ENCODE results near the gene ABCB7. TPM values are rescaled to one million over a fixed set of nuclear protein-coding genes. Genes with fewer than 3 reads are reported as not detected.

The ABCB7 gene
- total RNA-seq, 1 donor from 2014 or later, result 31.5 TPM

- Mint-ChIP-seq H3K4me3 (no peak overlapping the region), H3K4me1 (no peaks in the 10 kb centered on the region), H3K27ac (ENCODE audit: unreplicated experiment) (no peak overlapping the region), H3K27me3 (ENCODE audit: low read depth) (no peaks in the 10 kb centered on the region), H3K36me3 (ENCODE audit: low read depth) (peaks cover 10% of the 10 kb centered on the region), H3K9me3 (peaks cover 19% of the 10 kb centered on the region)
- DNase-seq (ENCODE audit: low read depth, low spot score), result no peak
- TF ChIP-seq CTCF (conservative IDR thresholded peaks at IDR 0.05), result no peak
Measured at GRCh38 chrX:75084757-75085156, 71.3 kb downstream of the ABCB7 start.

DNA sequence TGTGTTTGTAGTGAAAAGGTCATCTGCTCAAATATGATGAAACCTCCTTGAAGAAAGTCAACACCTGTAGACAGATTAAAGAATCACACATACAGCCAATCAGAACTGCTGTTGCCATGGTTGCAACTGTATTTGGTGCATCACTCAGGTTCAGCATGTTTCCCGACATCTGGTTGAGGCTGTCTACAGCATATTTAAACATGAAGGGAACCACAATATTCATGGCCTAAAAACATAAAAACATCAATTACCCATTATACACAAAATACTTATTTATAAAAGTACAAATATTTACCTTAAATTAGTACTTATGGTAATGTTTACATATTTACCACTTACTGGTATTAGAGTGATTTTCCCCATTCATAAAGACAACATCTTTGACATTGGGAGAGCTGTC, 79.7 kb downstream of the ABCB7 start:
- peaks cover 3% of the 10 kb centered on the region for H3K9me3 Mint-ChIP-seq
- no peak overlapping the region for H3K4me3 Mint-ChIP-seq
- no peak for DNase-seq (ENCODE audit: low read depth, low spot score)
- H3K36me3 Mint-ChIP-seq (ENCODE audit: low read depth), result peaks cover 2% of the 10 kb centered on the region
- H3K27me3 Mint-ChIP-seq (ENCODE audit: low read depth), result no peaks in the 10 kb centered on the region
- H3K4me1 Mint-ChIP-seq, result no peaks in the 10 kb centered on the region
- peak overlapping the region; percentile 35 for H3K27ac Mint-ChIP-seq (ENCODE audit: unreplicated experiment)
- no peak for TF ChIP-seq CTCF (conservative IDR thresholded peaks at IDR 0.05)

GRCh38 chrX:75074475-75074874, 81.6 kb downstream of the ABCB7 start:
- H3K27me3 Mint-ChIP-seq (ENCODE audit: low read depth), result no peaks in the 10 kb centered on the region
- peaks cover 3% of the 10 kb centered on the region for H3K9me3 Mint-ChIP-seq
- peaks cover 2% of the 10 kb centered on the region for H3K36me3 Mint-ChIP-seq (ENCODE audit: low read depth)
- TF ChIP-seq CTCF (conservative IDR thresholded peaks at IDR 0.05), result no peak
- DNase-seq (ENCODE audit: low read depth, low spot score), result no peak
- no peaks in the 10 kb centered on the region for H3K4me1 Mint-ChIP-seq
- H3K4me3 Mint-ChIP-seq, result no peak overlapping the region
- no peak overlapping the region for H3K27ac Mint-ChIP-seq (ENCODE audit: unreplicated experiment)

DNA sequence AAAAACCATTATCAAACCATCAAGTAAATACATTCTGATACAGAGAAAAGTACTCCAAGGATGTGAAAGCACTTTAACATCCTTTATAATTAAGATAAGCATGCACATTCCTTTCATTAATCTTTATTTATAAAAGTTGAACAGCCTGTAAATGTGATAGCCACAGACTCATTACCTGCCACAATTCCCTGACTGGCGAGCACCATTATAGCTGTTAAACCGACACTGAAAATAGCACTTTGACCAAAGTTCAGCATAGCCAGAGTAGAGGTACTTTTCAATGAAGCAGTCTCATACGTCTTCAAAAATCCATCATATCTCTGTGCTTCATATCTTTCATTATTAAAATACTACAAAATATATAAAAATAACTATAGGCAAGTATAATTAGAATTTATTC, 84.7 kb downstream of the ABCB7 start:
- no peaks in the 10 kb centered on the region for H3K27me3 Mint-ChIP-seq (ENCODE audit: low read depth)
- no peak overlapping the region for H3K4me3 Mint-ChIP-seq
- no peak for TF ChIP-seq CTCF (conservative IDR thresholded peaks at IDR 0.05)
- no peak for DNase-seq (ENCODE audit: low read depth, low spot score)
- peaks cover 2% of the 10 kb centered on the region for H3K36me3 Mint-ChIP-seq (ENCODE audit: low read depth)
- no peaks in the 10 kb centered on the region for H3K9me3 Mint-ChIP-seq
- H3K27ac Mint-ChIP-seq (ENCODE audit: unreplicated experiment), result no peak overlapping the region
- no peaks in the 10 kb centered on the region for H3K4me1 Mint-ChIP-seq

DNA sequence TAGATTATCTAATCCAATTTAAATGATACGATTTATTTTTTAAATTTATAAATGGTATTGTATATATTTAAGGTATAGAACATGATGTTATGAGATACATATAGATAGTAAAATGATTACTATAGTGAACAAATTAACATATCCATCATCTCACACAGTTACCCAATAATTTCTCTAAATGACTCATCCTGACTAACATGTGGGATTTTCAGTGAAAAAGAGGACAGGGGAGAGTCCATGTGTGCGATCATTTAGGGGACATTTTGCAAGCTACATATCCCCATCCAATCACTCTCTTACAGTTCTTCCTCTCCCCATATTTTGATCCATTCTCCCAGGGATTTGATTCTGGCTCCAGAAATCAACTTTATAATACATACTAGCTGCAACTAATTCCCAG, 88.2 kb downstream of the ABCB7 start:
- no peak for TF ChIP-seq CTCF (conservative IDR thresholded peaks at IDR 0.05)
- Mint-ChIP-seq H3K27me3 (ENCODE audit: low read depth) (no peaks in the 10 kb centered on the region), H3K4me1 (no peaks in the 10 kb centered on the region), H3K36me3 (ENCODE audit: low read depth) (no peaks in the 10 kb centered on the region), H3K27ac (ENCODE audit: unreplicated experiment) (no peak overlapping the region), H3K4me3 (no peak overlapping the region), H3K9me3 (no peaks in the 10 kb centered on the region)
- DNase-seq (ENCODE audit: low read depth, low spot score), result no peak

GRCh38 chrX:75061701-75062100, 94.4 kb downstream of the ABCB7 start:
- no peaks in the 10 kb centered on the region for H3K27me3 Mint-ChIP-seq (ENCODE audit: low read depth)
- TF ChIP-seq CTCF (conservative IDR thresholded peaks at IDR 0.05), result no peak
- H3K27ac Mint-ChIP-seq (ENCODE audit: unreplicated experiment), result no peak overlapping the region
- no peaks in the 10 kb centered on the region for H3K36me3 Mint-ChIP-seq (ENCODE audit: low read depth)
- no peak for DNase-seq (ENCODE audit: low read depth, low spot score)
- H3K4me1 Mint-ChIP-seq, result no peaks in the 10 kb centered on the region
- no peak overlapping the region for H3K4me3 Mint-ChIP-seq
- H3K9me3 Mint-ChIP-seq, result no peaks in the 10 kb centered on the region

All from neural crest cell (in vitro differentiated cells).